Activated naive CD4-positive, alpha-beta T cell treated with Interleukin-2 at 50 U/mL for 16 hours (primary cell): Measurements from ENCODE around the gene MIP.
"Not testable (repeated sequence)": the region's sequence is repeated elsewhere in the genome, so short reads cannot be mapped to it uniquely, and the experiment has no call there.

Source experiments
- DNase-seq: peaks from one replicate; pipeline ENCODE4 v3.0.0-alpha.2; 2020

MIP gene

DNA sequence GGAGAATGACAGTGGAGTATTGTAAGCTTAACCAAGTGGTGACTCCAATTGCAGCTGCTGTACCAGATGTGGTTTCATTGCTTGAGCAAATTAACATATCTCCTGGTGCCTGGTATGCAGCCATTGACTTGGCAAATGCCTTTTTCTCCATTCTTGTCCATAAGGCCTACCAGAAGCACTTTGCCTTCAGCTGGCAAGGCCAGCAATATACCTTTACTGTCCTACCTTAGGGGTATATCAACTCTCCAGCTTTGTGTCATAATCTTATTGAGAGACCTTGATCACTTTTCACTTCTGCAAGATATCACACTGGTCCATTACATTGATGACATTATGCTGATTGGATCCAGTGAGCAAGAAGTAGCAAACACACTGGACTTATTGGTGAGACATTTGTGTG lies 52.8 kb downstream of the MIP start:
- not testable (repeated sequence) for DNase-seq

DNA sequence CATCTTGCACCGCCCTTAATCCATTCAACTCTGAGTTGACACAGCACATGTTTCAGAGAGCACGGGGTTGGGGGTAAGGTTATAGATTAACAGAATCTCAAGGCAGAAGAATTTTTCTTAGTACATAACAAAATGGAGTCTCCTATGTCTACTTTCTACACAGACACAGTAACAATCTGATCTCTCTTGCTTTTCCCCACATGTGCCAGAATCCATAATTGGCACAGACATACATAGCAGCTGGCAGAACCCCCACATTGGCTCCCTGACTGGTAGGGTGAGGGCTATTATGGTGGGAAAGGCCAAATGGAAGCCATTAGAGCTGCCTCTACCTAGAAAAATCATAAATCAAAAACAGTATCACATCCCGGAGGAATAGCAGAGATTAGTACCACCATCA lies 53.3 kb downstream of the MIP start:
- not testable (repeated sequence) for DNase-seq
